GM19438 (cell line): ENCODE measurements around the gene METTL22.
A peak's percentile ranks its signal among the peaks of the same experiment; 100 is the strongest.

ENCODE experiments used
- ATAC-seq: cut with Tn5 transposase; IDR thresholded peaks from one replicate; pipeline ENCODE4 v1.9.1; 2021; ENCODE audit warnings: low read depth; ENCODE audit not compliant: unreplicated experiment

Gene METTL22

DNA sequence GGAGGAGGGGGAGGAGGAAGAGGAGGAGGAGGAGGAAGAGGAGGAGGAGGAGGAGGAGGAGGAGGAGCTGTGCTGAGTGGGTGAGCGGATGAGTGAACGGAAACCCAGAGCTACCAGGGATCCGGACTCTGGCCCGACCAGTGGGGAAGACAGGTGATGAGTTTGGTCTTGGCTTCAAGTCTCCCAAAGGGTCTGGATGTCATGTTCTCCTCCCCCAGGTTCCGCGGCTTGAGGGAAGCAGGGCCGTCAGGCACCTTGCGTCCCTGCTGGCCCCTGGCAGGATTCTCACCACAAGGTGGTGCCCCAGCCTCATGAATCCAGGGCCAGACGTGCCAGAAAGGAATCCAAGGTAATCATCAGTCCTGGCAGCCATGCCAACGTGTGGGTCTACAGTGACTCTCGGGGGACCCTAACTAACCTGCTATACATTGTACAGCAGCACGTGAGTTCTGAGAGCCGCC lies 39.4 kb downstream of the METTL22 start:
- ATAC-seq: no peak

DNA sequence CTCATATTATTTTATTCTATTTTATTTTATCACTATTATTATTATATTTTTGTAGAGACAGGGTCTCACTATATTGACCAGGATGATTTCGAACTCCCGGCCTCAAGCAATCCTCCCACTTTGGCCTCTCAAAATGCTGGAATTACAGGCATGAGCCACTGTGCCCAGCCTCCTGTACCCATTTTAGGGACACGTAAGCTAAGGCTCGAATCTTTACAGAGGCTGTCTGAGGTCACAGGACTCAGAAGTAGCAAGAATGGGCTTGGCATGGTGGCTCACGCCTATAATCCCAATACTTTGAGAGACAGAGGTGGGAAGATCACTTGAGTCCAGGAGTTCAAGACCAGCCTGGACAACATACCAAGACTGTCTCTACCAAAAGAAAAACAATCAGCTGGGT lies 40.2 kb downstream of the METTL22 start:
- no peak for ATAC-seq

DNA sequence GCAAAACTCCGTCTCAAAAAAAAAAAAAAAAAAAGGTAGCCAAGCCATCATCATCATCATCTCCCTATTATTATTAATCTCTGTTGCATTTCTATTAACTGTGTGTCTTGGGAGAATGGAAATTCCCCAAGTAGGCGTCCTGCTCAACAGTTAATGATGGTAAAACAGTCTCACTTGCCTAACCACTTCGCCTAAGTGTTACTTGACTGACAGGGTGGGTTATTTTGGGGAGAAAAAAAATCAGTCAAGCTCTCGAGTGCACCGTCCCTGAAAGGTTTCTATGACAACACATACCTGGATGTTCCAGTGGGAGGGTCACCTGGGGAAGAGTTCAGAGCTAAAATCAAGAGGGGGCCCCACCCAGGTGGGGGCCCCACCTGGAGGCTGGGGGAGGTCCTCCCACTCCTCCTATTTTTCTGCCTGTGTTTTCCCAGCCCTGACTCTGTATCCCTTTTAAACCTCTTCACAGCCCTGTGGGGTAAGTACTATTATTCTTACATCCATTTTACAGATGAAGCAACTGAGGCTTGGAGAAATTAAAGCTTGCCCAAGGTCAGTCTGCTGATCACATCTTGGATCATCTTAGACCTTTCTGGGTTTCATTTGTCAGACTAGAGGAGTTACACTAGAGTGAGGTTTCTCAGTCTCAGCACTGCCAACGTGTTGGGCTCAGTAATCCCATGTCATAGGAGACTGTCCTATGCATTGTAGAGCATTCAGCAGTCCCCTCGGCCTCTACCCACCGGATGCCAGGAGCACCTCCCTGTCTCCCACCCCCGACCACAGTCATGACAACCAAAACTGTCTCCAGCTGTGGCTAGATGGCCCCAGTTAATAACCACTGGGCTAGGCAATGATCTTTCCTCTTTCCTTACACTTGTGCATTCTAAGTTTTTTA lies 41.9 kb downstream of the METTL22 start:
- ATAC-seq: no peak

DNA sequence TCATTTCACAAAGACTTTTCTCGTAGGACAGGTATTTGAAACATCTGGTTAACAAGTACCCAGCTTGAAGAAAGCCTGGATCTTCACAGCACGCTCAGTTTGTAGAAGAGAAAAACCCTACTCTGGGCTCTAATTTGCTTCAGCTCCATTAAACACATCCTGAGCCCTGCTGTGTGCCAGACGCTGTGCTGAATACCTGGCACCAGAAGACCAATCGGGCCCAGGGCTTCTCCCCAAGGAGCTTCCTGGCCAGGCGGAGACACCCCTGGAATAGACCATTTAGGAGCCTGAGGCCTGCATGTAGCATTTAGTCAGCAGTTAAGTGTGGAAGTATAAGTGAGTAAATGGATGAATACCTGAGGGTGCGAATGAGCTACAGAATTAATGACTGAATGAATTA lies 44.0 kb downstream of the METTL22 start:
- ATAC-seq: no peak

DNA sequence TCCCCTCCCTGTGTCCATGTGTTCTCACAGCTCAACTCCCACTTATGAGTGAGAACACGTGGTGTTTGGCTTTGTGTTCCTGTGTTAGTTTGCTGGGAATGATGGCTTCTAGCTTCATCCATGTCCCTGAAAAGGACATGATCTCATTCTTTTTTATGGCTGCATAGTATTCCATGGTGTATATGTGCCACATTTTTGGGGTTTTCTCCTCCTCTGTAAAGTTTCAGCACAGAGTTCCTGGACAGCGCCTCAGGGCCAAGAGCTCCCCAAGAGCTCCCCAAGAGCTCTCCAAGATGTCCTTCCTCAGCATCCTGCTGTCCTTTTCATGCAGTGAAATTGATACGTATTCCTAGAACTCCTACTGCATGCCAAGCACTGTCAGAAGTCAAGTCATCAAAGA lies 46.0 kb downstream of the METTL22 start:
- no peak for ATAC-seq

DNA sequence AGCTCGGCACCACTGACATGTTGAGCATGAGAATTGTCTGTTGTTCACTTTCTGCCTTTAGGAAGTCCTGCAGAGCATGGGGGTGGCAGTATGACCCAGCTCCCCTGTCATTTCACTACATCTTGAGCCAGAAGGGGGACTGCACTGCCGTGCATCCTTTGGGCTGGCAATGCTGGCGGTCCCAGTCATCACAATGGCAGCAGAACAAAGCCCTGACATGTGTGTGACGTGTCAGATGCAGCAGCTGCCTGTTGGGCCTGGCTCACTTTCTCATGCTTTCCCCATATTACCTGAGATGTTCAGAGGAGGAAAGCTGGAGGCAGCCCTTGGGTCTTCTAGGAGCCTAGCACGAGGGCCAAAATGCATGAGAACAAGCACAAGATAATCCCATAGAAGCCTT lies 46.6 kb downstream of the METTL22 start:
- no peak for ATAC-seq

DNA sequence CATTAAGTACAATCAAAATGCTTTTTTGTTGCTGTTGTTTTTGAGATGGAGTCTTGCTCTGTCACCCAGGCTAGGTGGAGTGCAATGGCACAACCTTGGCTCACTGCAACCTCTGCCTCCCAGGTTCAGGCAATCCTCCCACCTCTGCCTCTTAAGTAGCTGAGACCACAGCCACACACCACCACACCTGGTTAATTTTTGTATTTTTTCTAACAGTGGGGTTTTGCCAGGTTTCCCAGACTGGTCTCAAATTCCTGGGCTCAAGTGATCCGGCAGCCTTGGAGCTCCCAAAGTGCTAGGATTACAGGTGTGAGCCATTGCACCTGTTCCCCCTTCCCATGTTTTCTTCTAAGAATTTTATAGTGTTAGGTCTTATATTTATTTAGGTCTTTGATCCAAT lies 48.0 kb downstream of the METTL22 start:
- no peak for ATAC-seq

DNA sequence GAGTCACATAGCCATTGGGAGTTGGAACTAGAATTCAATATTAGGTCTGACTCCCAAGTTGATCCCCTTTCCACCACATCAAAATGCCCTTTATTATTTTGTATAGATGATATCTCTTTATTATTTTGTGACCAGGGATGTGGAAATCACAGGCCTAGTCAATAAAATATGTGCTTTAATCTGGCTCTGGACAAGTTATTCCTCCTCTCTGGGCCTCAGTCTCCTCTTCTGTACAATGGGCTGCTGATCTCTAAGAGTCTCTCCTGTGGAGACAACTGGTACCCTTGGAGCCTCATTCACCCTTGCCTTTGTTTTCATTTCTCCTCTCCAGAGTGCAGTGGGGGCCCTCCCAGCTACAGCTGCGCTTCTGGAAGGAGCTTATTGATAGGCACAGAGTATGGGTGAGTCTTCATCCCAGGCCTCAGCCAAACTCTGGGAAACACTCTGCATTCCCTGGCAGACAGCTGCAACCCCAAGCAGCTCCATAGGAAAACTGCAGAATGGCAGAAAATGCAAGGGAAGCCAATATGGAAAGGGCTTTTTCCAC lies 48.6 kb downstream of the METTL22 start:
- ATAC-seq: no peak

DNA sequence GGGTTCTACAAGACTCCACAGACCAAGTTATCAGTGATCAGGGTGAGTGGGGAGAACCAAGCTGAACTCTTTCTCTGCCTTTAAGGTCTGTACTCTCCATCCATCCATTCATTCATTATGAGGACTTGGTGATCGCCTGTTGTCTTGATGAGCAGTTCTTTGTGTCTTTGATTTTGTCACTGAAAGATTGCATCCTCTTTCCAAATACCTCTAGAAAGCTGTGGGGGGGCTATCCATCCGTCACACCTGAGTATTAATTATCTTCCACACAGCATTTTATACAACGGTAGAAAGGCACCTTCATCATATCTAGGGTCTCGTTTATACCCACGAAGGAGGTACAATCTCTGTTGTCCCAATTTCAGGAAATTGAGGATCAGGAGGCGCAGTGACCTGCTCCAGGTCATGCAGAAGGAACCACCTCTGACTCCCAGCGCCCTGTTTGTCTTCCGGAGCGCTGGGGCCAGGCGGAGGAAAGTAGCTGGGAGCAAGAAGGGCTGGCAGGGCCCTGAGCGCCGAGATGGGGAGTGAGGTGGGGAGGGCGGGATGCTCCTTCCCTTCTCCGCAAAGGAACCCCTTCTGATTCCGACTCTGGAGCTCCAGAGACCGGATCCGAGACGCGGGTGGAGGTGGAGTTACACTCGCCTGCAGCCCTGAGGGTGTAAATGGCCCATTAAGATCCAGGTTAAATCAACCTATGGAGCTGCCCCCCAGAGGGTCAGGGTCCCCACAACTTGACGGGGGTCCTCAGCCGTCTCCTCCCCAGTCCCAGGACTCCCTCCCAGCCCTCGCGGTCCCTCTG lies 52.3 kb downstream of the METTL22 start:
- peak; percentile 45 for ATAC-seq

DNA sequence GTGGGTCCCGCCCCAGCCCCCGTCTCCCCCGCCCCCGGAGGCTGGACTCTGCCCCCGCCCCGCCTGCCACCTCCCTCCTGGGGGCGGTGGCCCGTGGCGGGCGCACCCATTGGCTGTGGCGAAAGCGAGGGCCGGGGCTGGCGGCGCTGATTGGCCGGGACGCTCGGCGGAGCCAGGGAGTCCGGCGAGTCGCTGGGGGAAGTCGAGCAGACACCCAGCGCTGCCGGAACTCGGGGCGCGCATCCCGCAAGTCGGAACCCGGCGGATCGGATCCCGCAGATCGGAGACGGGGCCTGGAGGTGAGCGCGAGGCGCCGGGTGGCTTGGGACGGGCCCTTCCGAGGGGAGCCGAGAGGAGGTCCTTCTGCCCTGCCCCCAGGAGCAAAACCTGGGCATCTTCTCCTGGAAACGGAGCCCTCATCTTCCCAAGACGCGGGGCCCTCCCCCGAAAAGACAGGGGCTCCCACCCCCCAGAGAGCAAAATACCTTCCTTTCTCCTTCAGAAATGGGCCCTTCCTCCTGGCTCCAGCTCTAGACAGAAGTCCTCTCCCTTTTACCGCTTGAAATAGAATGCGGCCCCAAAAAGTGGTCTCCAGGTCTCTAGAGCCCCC lies 53.0 kb downstream of the METTL22 start, which contains the start of gene ABAT:
Gene ABAT, plus strand, starts transcription at position 205 of the 610 bp plus-strand sequence. CDS start 61,123 bp downstream, outside the sequence.
- peak; percentile 100 for ATAC-seq

DNA sequence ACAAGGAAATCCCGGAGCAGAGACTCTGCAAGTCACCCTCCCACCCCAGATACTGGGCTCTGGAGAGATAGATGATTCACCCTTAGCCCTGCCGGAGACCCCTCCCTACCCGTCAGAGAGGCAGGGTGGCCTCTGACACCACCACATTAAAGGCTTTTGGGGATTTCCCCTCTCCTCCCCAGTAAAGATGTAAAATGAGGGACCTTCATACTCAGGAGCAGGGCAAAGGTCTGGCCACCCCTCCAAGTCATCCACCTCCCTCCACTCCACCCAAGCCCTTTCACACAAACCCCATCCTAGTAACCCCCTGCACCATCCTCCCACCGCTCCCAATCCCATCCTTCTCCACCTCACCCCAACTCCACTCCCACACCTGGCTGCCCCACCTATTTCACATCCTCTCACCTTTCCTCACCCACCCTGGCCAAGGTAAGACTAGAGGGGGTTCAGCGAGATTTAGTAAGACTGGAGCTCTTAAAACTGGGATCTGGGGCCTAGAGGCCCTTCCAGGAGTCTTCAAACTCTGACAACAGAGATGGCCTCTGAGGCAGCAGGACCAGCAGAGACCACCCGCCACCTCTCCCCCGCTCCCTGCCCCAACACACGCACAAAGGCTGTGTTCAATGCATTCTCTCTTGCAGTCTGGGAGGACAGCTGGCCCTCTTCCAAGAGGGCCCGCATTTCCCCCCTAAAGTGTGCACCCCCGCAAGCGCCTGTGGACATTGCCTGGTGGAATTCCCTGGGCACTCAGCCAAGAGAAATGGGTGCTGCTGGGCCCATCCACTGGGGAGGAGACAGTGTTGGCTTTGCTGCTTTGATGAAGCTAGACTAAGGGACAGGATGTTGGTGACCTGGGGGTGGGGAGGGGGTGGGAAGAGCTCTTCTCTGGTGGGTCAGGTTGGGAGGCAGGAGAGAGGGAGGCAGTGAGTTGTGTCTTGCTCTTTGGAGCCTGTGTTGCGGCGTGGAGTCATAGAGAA lies 54.0 kb downstream of the METTL22 start:
- no peak for ATAC-seq

DNA sequence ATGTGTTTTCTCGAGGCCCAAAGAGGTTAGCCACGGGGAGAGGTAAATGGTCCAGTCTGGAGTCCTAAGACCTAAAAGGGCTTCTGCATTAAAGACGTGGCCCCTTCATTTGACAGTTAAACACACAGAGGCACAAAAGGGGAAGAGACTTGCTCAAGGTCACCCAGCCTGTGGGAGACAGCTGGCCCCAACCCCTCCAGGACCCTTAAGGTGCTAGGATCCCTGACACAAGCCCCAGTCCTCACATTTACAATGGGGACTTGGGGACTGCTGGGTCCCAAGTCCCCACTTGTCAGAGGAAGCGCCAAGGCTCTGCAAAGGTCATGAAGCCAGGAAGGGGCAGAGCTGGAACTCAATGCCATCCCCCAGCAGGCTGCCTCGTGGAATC lies 54.7 kb downstream of the METTL22 start:
- ATAC-seq: no peak

DNA sequence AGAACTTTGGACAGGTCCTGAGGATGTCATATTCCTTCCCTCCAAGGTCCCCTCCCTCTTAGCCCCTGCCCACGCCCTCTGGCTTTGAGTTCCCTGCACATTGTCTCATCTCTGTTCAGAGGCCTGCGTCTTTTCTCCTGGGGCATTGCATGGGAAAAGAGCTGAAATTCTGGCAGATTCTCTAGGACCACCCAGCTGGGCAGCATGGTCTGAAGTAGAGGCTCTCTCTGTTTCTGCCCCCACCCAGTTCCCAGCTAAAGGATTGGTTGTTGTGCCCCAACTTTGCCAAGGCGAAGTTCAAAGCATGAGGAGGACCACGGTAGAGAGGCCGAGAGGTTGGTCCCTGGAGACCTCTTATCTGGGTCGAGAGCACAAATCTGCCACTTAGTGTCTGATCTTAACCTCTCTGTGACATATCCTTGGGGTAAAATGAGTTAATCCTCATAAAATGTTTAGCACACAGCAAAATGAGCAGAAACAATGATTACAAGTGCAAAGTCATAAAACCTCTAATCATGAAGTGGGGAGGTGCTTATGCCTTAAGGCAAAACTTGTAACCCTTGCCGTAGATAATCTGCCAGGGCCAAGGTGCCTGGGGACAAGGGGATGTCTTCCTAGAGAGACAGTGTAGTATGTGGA lies 55.4 kb downstream of the METTL22 start:
- ATAC-seq: no peak

DNA sequence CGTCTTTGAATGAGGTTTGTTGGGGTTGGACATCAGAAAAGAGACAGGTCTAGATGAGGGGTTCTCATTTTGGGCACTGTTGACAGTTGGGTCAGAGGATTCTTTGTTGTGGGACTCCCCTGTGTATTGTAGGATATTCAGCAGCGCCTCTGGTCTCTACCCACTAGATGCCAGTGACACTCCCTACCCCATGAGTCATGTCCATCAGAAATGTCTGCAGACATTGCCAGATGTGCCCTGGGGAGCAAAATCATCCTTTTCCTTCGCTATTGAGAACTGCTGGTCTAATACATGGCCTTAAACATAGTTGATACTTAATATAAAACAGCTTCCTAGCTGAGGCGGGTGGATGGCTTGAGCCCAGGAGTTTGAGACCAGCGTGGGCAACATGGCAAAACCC lies 56.0 kb downstream of the METTL22 start:
- ATAC-seq: no peak

DNA sequence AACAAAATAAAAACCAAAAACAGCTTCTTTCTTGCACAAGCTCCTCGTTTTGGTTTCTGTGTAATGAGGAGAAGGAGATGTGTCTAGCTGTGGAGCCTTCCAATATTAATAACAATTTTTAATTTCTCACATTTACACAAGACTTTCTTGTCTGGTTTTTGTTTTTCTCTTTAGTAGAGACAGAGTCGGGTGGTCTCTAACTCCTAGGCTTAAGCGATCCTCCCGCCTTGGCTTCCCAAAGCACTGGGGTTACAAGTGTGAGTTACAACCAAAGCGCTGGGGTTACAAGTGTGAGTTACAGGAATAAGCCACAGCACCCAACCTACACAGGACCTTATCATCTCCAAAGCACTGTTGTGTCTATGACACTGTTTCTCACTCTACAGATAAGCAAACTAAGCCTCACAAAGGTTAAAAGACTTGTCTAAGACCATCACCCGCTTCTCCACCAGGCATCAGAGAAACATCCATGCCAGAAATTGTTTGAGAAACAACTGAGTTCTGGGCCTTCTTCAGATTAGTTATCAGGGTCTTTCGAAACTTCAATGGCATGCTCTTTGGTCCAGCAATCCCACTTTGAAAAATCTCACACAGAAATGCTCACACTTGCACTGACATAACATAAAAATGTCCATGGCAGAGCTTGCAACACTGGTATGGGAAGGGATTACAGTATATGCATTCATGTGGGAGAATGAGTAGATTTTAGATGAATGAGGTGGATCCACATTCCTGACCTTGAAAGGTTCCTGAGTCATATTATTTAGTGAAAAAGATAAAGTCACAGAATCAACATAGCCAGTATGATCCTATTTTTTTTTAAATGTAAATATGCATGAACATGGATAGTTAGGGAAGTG lies 56.8 kb downstream of the METTL22 start:
- ATAC-seq: no peak

DNA sequence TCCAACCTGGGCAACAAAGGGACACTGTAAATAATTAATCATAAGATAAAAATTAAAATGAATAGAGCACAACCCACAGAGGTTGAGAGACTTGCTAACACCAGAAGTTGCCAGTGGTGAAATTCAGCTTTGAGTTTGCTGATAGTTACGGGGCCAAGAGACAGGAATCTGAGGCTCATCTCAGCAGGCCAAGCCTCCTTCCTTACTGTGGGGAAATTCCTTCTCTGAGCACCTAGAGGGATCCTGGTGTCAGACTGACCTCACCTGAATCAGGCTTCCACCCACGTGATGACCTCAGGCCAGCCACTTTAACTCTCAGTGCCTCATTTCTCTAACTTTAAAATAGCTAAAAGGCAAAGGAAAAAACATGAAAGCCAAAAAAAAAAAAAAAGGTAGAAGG lies 57.7 kb downstream of the METTL22 start:
- ATAC-seq: no peak

DNA sequence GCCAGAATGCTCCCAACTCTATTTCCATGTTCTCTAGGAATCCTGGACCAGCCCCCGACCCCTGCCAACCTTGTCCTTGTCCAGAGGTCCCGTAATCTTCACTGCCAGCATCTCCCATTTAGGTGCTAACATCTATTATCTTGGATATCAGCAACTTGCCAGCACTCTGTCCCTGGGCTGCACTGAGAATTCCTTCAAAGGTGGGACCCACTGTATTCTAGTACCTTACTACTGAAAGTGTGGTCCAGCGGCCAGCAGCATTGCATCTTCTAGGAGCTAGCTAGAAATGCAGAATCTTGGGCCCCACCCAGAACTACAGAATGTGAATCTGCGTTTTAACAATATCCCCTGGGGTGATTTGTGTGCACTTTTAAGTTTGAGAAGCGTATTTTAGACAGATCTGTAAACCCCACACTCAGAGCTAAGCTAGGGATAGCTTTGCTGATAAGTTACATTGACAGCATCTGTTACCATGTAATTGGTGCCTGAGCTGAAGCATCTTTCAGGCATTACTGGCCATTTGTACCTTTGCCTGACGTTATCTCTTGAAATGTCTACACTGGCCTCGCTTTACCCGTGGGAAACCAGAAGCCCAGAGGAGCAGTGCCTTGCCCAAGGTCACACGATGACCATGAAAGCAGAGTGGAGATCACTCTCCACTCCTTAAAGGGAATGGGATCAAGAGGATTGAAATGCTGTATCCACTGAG lies 61.2 kb downstream of the METTL22 start:
- no peak for ATAC-seq

DNA sequence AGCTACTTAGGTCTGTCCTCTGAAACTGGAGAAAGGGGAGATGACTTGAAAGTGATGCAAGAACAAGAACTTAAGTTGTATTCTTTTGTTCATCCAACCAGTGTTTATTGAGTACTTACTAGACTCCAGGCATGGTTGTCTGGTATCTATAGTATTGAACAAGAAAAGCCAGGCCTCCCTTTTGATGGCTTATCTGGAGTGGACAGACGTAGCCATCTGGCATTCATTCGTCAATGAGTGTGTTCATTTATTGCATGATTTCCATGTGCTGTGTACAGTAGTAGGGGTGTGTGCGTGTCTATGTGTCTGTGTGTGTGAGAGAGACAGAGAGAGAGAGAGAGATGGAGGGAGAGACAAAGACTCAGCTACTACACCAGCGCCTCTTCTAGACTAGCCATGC lies 62.1 kb downstream of the METTL22 start:
- no peak for ATAC-seq
